Thoracic aorta (tissue), 2 donors: ENCODE measurements around the gene TRIM33. TPM values are rescaled to one million over a fixed set of nuclear protein-coding genes. Genes with fewer than 3 reads are reported as not detected.

ENCODE experiments used
- ATAC-seq: fragments of 150-250 bp; one replicate; pipeline ENCODE4 v1.8.0; 2017; ENCODE audit warnings: low read depth; ENCODE audit not compliant: insufficient number of reproducible peaks, low FRiP score
- DNase-seq: peaks from one replicate; pipeline ENCODE4 v3.0.0-alpha.2; 2020; ENCODE audit warnings: low spot score
- H3K27ac ChIP-seq, 2 donors: fragments of 200-600 bp; sonication (generic); 1 replicate in 1 of 2; 2 replicates in 1 of 2; pipeline ENCODE4 v1.5.1; 2016; ENCODE audit warnings: mild to moderate bottlenecking in 2 of 2, moderate library complexity in 2 of 2
- H3K27me3 ChIP-seq: fragments of 200-600 bp; sonication (generic); replicated peaks from 2 replicates; pipeline ENCODE4 v1.6.0; 2016; ENCODE audit warnings: mild to moderate bottlenecking; ENCODE audit not compliant: insufficient read depth
- H3K36me3 ChIP-seq: fragments of 200-600 bp; sonication (generic); one replicate; pipeline ENCODE4 v1.5.1; 2016
- H3K4me1 ChIP-seq, 2 donors: fragments of 200-600 bp; sonication (generic); 1 replicate in 1 of 2; 2 replicates in 1 of 2; pipeline versions ENCODE4 v1.5.1 to v1.6.0; 2016; ENCODE audit warnings: low read depth in 2 of 2, mild to moderate bottlenecking in 1 of 2; ENCODE audit not compliant: control insufficient read depth in 1 of 2
- H3K4me3 ChIP-seq: fragments of 200-600 bp; sonication (generic); 2 replicates; pipeline ENCODE4 v1.5.1; 2016; ENCODE audit warnings: mild to moderate bottlenecking
- H3K9me3 ChIP-seq: fragments of 200-600 bp; sonication (generic); 2 replicates; pipeline ENCODE4 v1.5.1; 2016
- CTCF ChIP-seq: fragments of 200-600 bp; sonication (generic); IDR thresholded peaks from one replicate; pipeline ENCODE4 v1.5.1; 2019; ENCODE audit warnings: antibody characterized with exemption
- total RNA-seq, 2 donors: library from RNA; depleted of rRNA; stranded (reverse); fragments of >200 nt; gene quantifications; one replicate each; pipeline versions ENCODE4 v1.1.0 to v1.2.3, GENCODE V29; 2016

The TRIM33 gene
- total RNA-seq, 2 donors from 2014 or later = 29.4 to 61.2 TPM

- no peak overlapping the region for H3K4me3 ChIP-seq
- ATAC-seq (no peak), DNase-seq (no peak)
- H3K27ac ChIP-seq = no peak overlapping the region
- peaks cover 17% of the 10 kb centered on the region for H3K9me3 ChIP-seq
- H3K36me3 ChIP-seq = no peaks in the 10 kb centered on the region
- TF ChIP-seq CTCF = no peak
- H3K27me3 ChIP-seq = no peaks in the 10 kb centered on the region
- H3K4me1 ChIP-seq = no peaks in the 10 kb centered on the region
These were observed 124.6 kb downstream of the TRIM33 start for GRCh38 chr1:114386129-114387009.

DNA sequence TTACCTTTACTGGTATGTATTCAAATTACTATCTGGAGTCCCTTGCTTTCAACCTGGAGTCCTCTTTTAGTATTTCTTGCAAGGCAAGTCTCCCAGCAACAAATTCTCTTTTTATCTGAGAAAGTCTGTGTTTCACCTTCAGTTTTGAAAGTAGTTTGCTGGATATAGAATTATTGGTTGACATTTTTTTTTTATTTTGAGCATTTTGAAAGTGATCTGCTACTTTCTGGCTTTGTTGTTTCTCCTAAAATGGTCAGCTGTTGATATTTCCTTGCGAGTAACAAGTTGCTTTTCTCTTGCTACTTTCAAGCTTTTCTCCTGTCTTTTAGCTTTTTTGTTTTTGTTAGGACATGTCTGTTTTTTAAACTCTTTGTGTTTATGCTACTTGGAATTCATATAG, 126.1 kb downstream of the TRIM33 start:
- no peak for DNase-seq
- H3K4me3 ChIP-seq = no peak overlapping the region
- no peaks in the 10 kb centered on the region for H3K27me3 ChIP-seq
- H3K27ac ChIP-seq = no peak overlapping the region
- H3K4me1 ChIP-seq = no peaks in the 10 kb centered on the region
- no peak for ATAC-seq
- H3K9me3 ChIP-seq = peaks cover 17% of the 10 kb centered on the region
- TF ChIP-seq CTCF = no peak
- H3K36me3 ChIP-seq = no peaks in the 10 kb centered on the region

- Histone ChIP-seq H3K27ac (no peak overlapping the region), H3K4me3 (no peak overlapping the region), H3K4me1 (no peaks in the 10 kb centered on the region), H3K27me3 (no peaks in the 10 kb centered on the region), H3K36me3 (no peaks in the 10 kb centered on the region), H3K9me3 (peaks cover 10% of the 10 kb centered on the region)
- no peak for DNase-seq
- no peak for ATAC-seq
- TF ChIP-seq CTCF = no peak
These were observed 131.0 kb downstream of the TRIM33 start for GRCh38 chr1:114379987-114380386.

GRCh38 chr1:114379358-114379757, 131.6 kb downstream of the TRIM33 start:
- Histone ChIP-seq H3K36me3 (no peaks in the 10 kb centered on the region), H3K27me3 (no peaks in the 10 kb centered on the region), H3K27ac (no peak overlapping the region), H3K4me1 (no peaks in the 10 kb centered on the region), H3K9me3 (peaks cover 4% of the 10 kb centered on the region), H3K4me3 (no peak overlapping the region)
- ATAC-seq (no peak), DNase-seq (no peak)
- no peak for TF ChIP-seq CTCF

GRCh38 chr1:114377356-114377755, 133.6 kb downstream of the TRIM33 start:
- peaks cover 3% of the 10 kb centered on the region for H3K9me3 ChIP-seq
- H3K4me3 ChIP-seq = no peak overlapping the region
- H3K27me3 ChIP-seq = no peaks in the 10 kb centered on the region
- DNase-seq (no peak), ATAC-seq (no peak)
- no peak overlapping the region for H3K27ac ChIP-seq
- TF ChIP-seq CTCF = no peak
- H3K36me3 ChIP-seq = no peaks in the 10 kb centered on the region
- H3K4me1 ChIP-seq = peaks cover 0 to 3% of the 10 kb centered on the region in 2 donors
